Transverse colon (tissue), 4 donors: ENCODE results near the gene BPIFA3. TPM values are rescaled to one million over a fixed set of nuclear protein-coding genes. Genes with fewer than 3 reads are reported as not detected.

Experiments used
- DNase-seq: peaks from one replicate; pipeline ENCODE4 v3.0.0-alpha.2; 2019
- H3K27ac ChIP-seq, 4 donors: fragments of 200-600 bp; sonication (generic); 2 replicates each; pipeline ENCODE4 v1.5.1; 2016 to 2018; ENCODE audit warnings: inconsistent platforms in 4 of 4
- H3K27me3 ChIP-seq: fragments of 200-600 bp; sonication (generic); 2 replicates; pipeline ENCODE4 v1.5.1; 2017; ENCODE audit warnings: inconsistent platforms
- H3K36me3 ChIP-seq, 4 donors: fragments of 200-600 bp; sonication (generic); 2 replicates each; pipeline ENCODE4 v1.5.1; 2017 to 2019; ENCODE audit warnings: inconsistent platforms in 4 of 4
- H3K4me1 ChIP-seq, 4 donors: fragments of 200-600 bp; sonication (generic); 2 replicates each; pipeline ENCODE4 v1.5.1; 2017 to 2020; ENCODE audit warnings: inconsistent platforms in 4 of 4
- H3K4me3 ChIP-seq, 4 donors: fragments of 200-600 bp; sonication (generic); 1 replicate in 1 of 4; 2 replicates in 3 of 4; pipeline versions ENCODE4 v1.5.1 to v1.6.1; 2017 to 2019; ENCODE audit warnings: inconsistent platforms in 4 of 4
- H3K9me3 ChIP-seq, 2 donors: fragments of 200-600 bp; sonication (generic); 2 replicates each; pipeline ENCODE4 v1.5.1; 2017 to 2019; ENCODE audit warnings: inconsistent platforms in 2 of 2
- CTCF ChIP-seq, 5 experiments: fragments of 200-600 bp in 3 of 5; fragments of 450-650 bp in 2 of 5; sonication (generic) in 3 of 5; IDR thresholded peaks; 1 replicate in 2 of 5; 2 replicates in 3 of 5; pipeline ENCODE4 v1.5.1; 2016 to 2017; ENCODE audit warnings: antibody characterized with exemption in 5 of 5, inconsistent platforms in 3 of 5, mild to moderate bottlenecking in 2 of 5, moderate library complexity in 1 of 5
- EP300 ChIP-seq: sonication (generic); formaldehyde crosslinking; IDR thresholded peaks from one replicate; pipeline ENCODE4 v1.6.1; 2017; ENCODE audit warnings: antibody characterized with exemption, low read depth
- POLR2A ChIP-seq: fragments of 450-650 bp; IDR thresholded peaks from one replicate; pipeline ENCODE4 v1.6.1; 2016; ENCODE audit warnings: antibody characterized with exemption, mild to moderate bottlenecking, moderate library complexity
- POLR2AphosphoS5 ChIP-seq, 3 donors: sonication (generic); formaldehyde crosslinking; IDR thresholded peaks; one replicate each; pipeline ENCODE4 v1.6.1; 2016; ENCODE audit warnings: antibody characterized with exemption in 3 of 3
- WGBS, 2 donors: methylation state at CpG; one replicate each; pipeline ENCODE4 v1.1.5; 2018; ENCODE audit warnings: low coverage in 1 of 2; 5-methylcytosine and 5-hydroxymethylcytosine counted together
- in situ Hi-C, 4 donors: fragments of 200-750 bp; cut with MboI; loops; one replicate each; pipeline versions ENCODE4 v1.15.0 to v1.15.1; 2017; ENCODE audit warnings: low sequenced_read_pairs in 3 of 4, low pct_ligation_motif_present in 1 of 4, low pct_unique_long_range_greater_than_20kb in 1 of 4
- intact Hi-C: fragments of 100-400 bp; cut with DNase I; formaldehyde crosslinking; loops from one replicate; pipeline ENCODE4 v1.15.1; 2023; ENCODE audit warnings: low total_unique reads
- total RNA-seq, 4 donors: library from RNA; depleted of rRNA; stranded (reverse); fragments of >200 nt; gene quantifications; one replicate each; pipeline ENCODE4 v1.1.0, GENCODE V29; 2016

Gene BPIFA3
- total RNA-seq, 4 donors from 2014 or later, result not detected

GRCh38 chr20:33267701-33268100 is 50.5 kb downstream of the BPIFA3 start:
- intact Hi-C loops, result no loop called here
- H3K27ac ChIP-seq, result no peak overlapping the region

GRCh38 chr20:33272155-33272873 is 55.2 kb downstream of the BPIFA3 start:
- TF ChIP-seq EP300 (no peak), CTCF (IDR thresholded peaks at IDR 0.05) (no peak), POLR2AphosphoS5 (IDR thresholded peaks at IDR 0.05) (no peak), POLR2A (no peak)
- Histone ChIP-seq H3K9me3 (no peaks in the 10 kb centered on the region), H3K4me1 (no peaks in the 10 kb centered on the region), H3K4me3 (no peak overlapping the region), H3K27ac (no peak overlapping the region), H3K36me3 (no peaks in the 10 kb centered on the region), H3K27me3 (peaks cover 9% of the 10 kb centered on the region)
- DNase-seq, result no peak
- intact Hi-C loops (no loop called here), in situ Hi-C loops (no loop called here)
- 84 to 94% methylated on average over 10 of the region's 10 CpGs for WGBS, 2 donors

More at GRCh38 chr20:33267701-33268100, 50.5 kb downstream of the BPIFA3 start:
- H3K27me3 ChIP-seq, result peaks cover 9% of the 10 kb centered on the region
- WGBS, 2 donors, result 65% methylated on average over 3 of the region's 3 CpGs; no CpG with 5 or more reads in 1 of the 2 donors
- H3K36me3 ChIP-seq, result no peaks in the 10 kb centered on the region
- H3K4me1 ChIP-seq, result no peaks in the 10 kb centered on the region
- TF ChIP-seq EP300 (no peak), CTCF (IDR thresholded peaks at IDR 0.05) (no peak), POLR2AphosphoS5 (IDR thresholded peaks at IDR 0.05) (no peak), POLR2A (no peak)
- no peaks in the 10 kb centered on the region for H3K9me3 ChIP-seq
- no peak overlapping the region for H3K4me3 ChIP-seq
- no peak for DNase-seq
- in situ Hi-C loops, result no loop called here

- Histone ChIP-seq H3K27me3 (peaks cover 6% of the 10 kb centered on the region), H3K4me1 (no peaks in the 10 kb centered on the region), H3K36me3 (no peaks in the 10 kb centered on the region), H3K27ac (no peak overlapping the region), H3K4me3 (no peak overlapping the region), H3K9me3 (no peaks in the 10 kb centered on the region)
- in situ Hi-C loops, result no loop called here
- TF ChIP-seq POLR2AphosphoS5 (IDR thresholded peaks at IDR 0.05), result no peak
- TF ChIP-seq CTCF (IDR thresholded peaks at IDR 0.05), result no peak
- TF ChIP-seq POLR2A, result no peak
- no peak for TF ChIP-seq EP300
- 36 to 53% methylated on average over 4 to 13 of the region's 13 CpGs for WGBS, 2 donors
- intact Hi-C loops, result no loop called here
- DNase-seq, result no peak
Measured at GRCh38 chr20:33273117-33273851, 56.1 kb downstream of the BPIFA3 start.

GRCh38 chr20:33275215-33275614 is 58.1 kb downstream of the BPIFA3 start:
- no peak for DNase-seq
- intact Hi-C loops (no loop called here), in situ Hi-C loops (no loop called here)
- Histone ChIP-seq H3K27ac (no peak overlapping the region), H3K27me3 (no peaks in the 10 kb centered on the region), H3K36me3 (no peaks in the 10 kb centered on the region), H3K4me1 (no peaks in the 10 kb centered on the region), H3K9me3 (no peaks in the 10 kb centered on the region), H3K4me3 (no peak overlapping the region)
- no peak for TF ChIP-seq EP300
- TF ChIP-seq CTCF (IDR thresholded peaks at IDR 0.05), result no peak
- whole genome bisulfite sequencing, 2 donors, result 51 to 65% methylated on average over 5 to 8 of the region's 8 CpGs
